ENCODE measurements around the gene OR2A5. TPM values are rescaled to one million over a fixed set of nuclear protein-coding genes. Genes with fewer than 3 reads are reported as not detected.

Gene OR2A5
- total RNA-seq, 4 donors from 2014 or later = not detected

DNA sequence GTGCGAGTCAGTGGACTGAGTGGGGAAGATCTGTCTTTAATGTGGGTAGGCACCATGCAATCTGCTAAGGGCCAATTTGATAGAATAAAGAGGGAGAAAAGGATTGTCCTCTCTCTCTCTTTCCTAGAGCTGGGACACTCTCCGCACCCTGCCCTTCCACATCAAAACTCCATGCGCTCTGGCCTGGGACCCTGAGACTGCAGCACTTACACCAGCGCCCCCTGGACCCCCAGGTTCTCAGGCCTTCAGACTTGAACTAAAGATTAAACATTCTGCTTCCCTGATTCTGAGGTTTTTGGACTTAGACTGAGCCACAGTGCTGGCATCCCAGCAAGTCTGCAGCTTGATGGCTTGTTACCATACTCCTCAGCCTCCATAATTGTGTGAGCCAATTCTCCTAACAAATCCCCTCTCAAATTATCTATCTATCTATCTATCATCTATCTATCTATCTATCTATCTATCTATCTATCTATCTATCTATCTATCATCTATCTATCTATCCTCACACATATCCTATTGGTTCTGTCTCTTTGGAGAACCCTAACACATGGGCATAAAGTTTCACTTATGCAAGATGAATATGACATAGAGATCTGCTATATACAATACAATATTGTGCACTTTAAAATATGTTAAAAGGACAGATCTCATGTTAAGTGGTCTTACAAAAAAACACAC, 22.4 kb upstream of the OR2A5 start:
- Histone ChIP-seq H3K27ac (no peak overlapping the region), H3K36me3 (no peaks in the 10 kb centered on the region), H3K9me3 (no peaks in the 10 kb centered on the region), H3K4me1 (no peaks in the 10 kb centered on the region), H3K27me3 (no peaks in the 10 kb centered on the region), H3K4me3 (no peak overlapping the region)
- intact Hi-C loops (cut with DNase I) = no loop called here
- DNase-seq = no peak
- 51 to 64% methylated on average over 4 of the region's 4 CpGs for WGBS, 2 donors
- TF ChIP-seq, protein P1, sequence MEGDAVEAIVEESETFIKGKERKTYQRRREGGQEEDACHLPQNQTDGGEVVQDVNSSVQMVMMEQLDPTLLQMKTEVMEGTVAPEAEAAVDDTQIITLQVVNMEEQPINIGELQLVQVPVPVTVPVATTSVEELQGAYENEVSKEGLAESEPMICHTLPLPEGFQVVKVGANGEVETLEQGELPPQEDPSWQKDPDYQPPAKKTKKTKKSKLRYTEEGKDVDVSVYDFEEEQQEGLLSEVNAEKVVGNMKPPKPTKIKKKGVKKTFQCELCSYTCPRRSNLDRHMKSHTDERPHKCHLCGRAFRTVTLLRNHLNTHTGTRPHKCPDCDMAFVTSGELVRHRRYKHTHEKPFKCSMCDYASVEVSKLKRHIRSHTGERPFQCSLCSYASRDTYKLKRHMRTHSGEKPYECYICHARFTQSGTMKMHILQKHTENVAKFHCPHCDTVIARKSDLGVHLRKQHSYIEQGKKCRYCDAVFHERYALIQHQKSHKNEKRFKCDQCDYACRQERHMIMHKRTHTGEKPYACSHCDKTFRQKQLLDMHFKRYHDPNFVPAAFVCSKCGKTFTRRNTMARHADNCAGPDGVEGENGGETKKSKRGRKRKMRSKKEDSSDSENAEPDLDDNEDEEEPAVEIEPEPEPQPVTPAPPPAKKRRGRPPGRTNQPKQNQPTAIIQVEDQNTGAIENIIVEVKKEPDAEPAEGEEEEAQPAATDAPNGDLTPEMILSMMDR (IDR thresholded peaks at IDR 0.05) = no peak
- no peak for TF ChIP-seq POLR2A (IDR thresholded peaks at IDR 0.05)

DNA sequence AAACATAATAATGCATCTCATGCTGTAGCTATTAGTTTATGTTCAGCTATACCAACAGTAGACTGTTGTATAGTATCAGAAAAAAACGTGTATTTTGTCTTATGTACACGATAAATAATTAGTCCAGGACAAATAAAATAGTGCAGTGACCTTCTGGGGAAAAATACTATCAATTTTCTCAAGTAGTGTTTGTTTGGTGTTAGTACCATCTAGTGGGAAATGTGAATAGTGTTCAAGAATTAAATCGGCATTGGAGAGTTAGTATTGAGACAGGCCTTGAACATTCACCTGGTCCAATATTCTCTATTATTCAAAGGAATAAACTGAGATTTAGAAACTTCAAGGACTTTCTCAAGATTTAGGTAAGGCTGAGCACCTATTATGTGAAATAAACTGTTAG, 21.7 kb upstream of the OR2A5 start:
- Histone ChIP-seq H3K27ac (no peak overlapping the region), H3K4me3 (no peak overlapping the region), H3K27me3 (no peaks in the 10 kb centered on the region), H3K36me3 (no peaks in the 10 kb centered on the region), H3K4me1 (no peaks in the 10 kb centered on the region), H3K9me3 (no peaks in the 10 kb centered on the region)
- no peak for DNase-seq
- 9 to 12% methylated on average over 3 of the region's 3 CpGs for WGBS, 2 donors
- TF ChIP-seq POLR2A (IDR thresholded peaks at IDR 0.05) = no peak
- TF ChIP-seq, protein P1 (IDR thresholded peaks at IDR 0.05) = peak in 3 of 6 experiments; percentile 6 to 18 (median 12)
- intact Hi-C loops (cut with DNase I) = no loop called here

DNA sequence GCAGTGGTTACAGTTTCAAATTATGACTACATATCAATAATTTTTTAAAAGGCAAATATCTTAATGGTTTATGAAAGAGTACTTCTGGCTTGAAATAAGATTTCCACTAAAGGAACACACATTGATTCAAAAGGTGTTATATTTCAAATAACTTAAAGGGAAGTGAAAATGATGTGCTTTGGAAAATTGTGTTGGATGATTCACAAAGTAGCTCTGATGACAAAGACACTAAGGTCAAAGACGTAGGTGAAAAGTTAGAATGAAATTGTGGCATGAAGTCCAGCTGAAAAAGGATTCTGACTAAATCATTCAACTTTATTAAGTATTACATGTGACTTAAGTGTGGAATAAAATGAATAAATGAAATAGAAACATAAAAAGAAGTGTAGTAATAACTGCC, 20.8 kb upstream of the OR2A5 start:
- TF ChIP-seq, protein P1 (IDR thresholded peaks at IDR 0.05) = no peak
- TF ChIP-seq POLR2A (IDR thresholded peaks at IDR 0.05) = no peak
- Histone ChIP-seq H3K36me3 (no peaks in the 10 kb centered on the region), H3K4me1 (no peaks in the 10 kb centered on the region), H3K27me3 (no peaks in the 10 kb centered on the region), H3K4me3 (no peak overlapping the region), H3K9me3 (no peaks in the 10 kb centered on the region), H3K27ac (no peak overlapping the region)
- 32 to 39% methylated on average over 1 of the region's 1 CpG for WGBS, 2 donors
- intact Hi-C loops (cut with DNase I) = no loop called here
- DNase-seq = no peak

DNA sequence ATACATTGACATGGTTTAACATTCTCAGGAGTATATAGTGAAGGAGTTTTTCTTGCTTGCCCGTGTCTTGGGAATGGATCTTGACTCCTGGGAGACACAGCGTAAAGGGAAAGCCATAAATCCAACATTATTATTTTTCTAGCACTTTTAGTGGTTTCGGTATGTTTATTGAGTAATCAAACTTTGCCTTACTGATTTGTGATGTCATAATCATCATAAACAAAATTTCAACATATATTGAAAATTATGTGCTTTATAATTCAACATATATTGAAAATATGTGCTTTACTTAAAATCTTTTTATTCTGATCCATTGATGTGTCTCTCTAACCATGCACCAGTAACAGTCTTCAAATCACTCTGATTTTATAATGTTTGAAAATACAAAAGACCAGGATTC, 20.2 kb upstream of the OR2A5 start:
- no peak for DNase-seq
- no peak overlapping the region for H3K27ac ChIP-seq
- no peaks in the 10 kb centered on the region for H3K27me3 ChIP-seq
- H3K36me3 ChIP-seq = no peaks in the 10 kb centered on the region
- intact Hi-C loops (cut with DNase I) = no loop called here
- 89 to 90% methylated on average over 3 of the region's 3 CpGs for WGBS, 2 donors
- no peaks in the 10 kb centered on the region for H3K9me3 ChIP-seq
- H3K4me1 ChIP-seq = no peaks in the 10 kb centered on the region
- no peak overlapping the region for H3K4me3 ChIP-seq
- TF ChIP-seq, protein P1 (IDR thresholded peaks at IDR 0.05) = no peak
- no peak for TF ChIP-seq POLR2A (IDR thresholded peaks at IDR 0.05)

DNA sequence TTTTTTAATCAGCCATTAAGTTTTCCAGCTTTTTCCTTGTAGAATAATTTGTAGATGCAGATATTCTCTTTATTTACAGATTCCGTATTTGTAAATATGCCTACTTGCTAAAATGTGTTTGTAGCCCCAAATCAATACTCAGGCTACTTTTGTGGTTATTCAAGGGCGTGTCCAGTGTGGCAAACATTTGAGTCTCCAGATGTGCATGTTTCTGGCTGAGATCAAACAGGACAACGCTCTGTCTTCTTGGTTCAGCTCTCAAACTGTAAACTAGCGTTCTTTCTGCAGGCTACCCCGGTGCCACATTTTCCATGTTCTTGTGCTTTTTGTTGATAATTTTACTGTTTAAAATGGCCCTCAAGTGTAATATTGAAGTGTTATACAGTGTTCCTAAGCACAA, 16.2 kb upstream of the OR2A5 start:
- TF ChIP-seq POLR2A (IDR thresholded peaks at IDR 0.05) = no peak
- TF ChIP-seq, protein P1 (IDR thresholded peaks at IDR 0.05) = no peak
- Histone ChIP-seq H3K9me3 (no peaks in the 10 kb centered on the region), H3K27me3 (no peaks in the 10 kb centered on the region), H3K4me1 (no peaks in the 10 kb centered on the region), H3K27ac (no peak overlapping the region), H3K4me3 (no peak overlapping the region), H3K36me3 (no peaks in the 10 kb centered on the region)
- DNase-seq = no peak
- 62 to 76% methylated on average over 5 of the region's 5 CpGs for WGBS, 2 donors
- intact Hi-C loops (cut with DNase I) = no loop called here
